ENCODE data around the gene DRAM1. TPM values are rescaled to one million over a fixed set of nuclear protein-coding genes. Genes with fewer than 3 reads are reported as not detected.

DRAM1 gene
- polyA plus RNA-seq, 1 of the 3 experiments (the other 2 are of a cell fraction): 37.4 TPM

DNA sequence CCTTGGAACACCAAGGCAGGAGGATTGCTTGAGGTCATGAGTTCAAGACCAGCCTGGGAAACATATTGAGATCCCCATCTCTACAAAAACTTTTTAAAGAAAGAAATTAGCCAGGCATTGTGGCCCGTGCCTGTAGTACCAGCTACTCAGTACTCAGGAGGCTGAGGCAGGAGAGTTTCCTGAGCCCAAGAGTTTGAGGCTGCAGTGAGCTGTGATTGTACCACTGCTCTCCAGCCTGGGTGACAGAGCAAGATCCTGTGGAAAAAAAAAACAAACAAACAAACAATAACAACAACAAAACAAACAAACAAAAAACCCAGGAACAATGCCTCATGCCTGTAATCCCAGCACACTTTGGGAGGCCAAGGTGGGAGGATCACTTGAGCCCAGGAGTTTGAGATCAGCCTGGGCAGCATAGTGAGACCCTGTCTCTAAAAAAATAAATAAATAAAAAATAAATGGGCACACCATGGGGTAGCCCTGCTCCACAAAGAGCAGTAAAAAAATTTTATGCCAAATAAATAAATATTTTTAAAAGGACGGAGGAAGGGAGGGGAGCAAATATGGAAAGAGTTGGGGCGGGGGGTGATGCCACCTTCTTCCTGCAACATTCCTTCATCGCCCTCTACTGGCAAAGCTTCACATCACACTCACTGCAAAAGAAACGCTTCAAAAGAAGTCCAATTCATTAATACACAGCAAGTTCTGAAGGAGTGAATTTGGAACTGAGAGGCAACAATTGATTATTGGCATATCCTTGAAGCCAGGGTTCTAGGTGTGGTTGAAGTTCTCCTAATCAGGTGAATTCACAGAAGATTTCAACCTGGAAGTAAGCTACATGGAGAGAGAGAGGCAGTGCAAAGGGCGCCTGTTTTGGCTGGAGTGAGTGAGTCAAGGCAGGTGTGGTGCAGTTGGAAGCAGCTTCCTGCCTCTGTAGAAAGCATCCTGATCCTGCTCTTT, 37.8 kb upstream of the DRAM1 start:
- DNase-seq: peak; percentile 62
- Histone ChIP-seq H3K4me3 (ENCODE audit: low read depth in 2 of 2, low read length in 1 of 2) (no peak overlapping the region), H3K27ac (ENCODE audit: low read depth in 2 of 2, low read length in 1 of 2) (no peak overlapping the region), H3K9me3 (no peaks in the 10 kb centered on the region), H3K27me3 (ENCODE audit: insufficient read depth) (no peaks in the 10 kb centered on the region), H3K4me1 (ENCODE audit: control insufficient read depth in 1 of 2, insufficient read depth in 2 of 2, low read depth in 1 of 2, low read length in 1 of 2) (no peaks in the 10 kb centered on the region), H3K9ac (no peak overlapping the region), H3K79me2 (ENCODE audit: insufficient read depth) (no peaks in the 10 kb centered on the region), H3K9me2 (no peaks in the 10 kb centered on the region), H2AFZ (ENCODE audit: low read depth) (0 out of 2 replicates have a peak overlapping the region, but pooled peaks have one; percentile 23), H4K20me1 (ENCODE audit: insufficient read depth) (no peaks in the 10 kb centered on the region), H3F3A (replicated peaks; ENCODE audit: insufficient read depth) (no peaks in the 10 kb centered on the region), H3K36me3 (replicated peaks in 1 of 2; ENCODE audit: control insufficient read depth in 1 of 2, insufficient read depth in 2 of 2, low read length in 1 of 2) (no peaks in the 10 kb centered on the region), H3K4me2 (no peak overlapping the region)
- ChIA-PET CTCF (interaction anchor here (0.7 to 5.8 kb wide), 39 partner anchors 9 to 470 kb away, joined by 3 to 73 read pairs (median 4); partner anchors contain the start of gene GNPTAB), POLR2A (no interaction called here)
- TF ChIP-seq, protein P1, sequence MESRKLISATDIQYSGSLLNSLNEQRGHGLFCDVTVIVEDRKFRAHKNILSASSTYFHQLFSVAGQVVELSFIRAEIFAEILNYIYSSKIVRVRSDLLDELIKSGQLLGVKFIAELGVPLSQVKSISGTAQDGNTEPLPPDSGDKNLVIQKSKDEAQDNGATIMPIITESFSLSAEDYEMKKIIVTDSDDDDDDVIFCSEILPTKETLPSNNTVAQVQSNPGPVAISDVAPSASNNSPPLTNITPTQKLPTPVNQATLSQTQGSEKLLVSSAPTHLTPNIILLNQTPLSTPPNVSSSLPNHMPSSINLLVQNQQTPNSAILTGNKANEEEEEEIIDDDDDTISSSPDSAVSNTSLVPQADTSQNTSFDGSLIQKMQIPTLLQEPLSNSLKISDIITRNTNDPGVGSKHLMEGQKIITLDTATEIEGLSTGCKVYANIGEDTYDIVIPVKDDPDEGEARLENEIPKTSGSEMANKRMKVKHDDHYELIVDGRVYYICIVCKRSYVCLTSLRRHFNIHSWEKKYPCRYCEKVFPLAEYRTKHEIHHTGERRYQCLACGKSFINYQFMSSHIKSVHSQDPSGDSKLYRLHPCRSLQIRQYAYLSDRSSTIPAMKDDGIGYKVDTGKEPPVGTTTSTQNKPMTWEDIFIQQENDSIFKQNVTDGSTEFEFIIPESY (IDR thresholded peaks at IDR 0.05; ENCODE audit: borderline replicate concordance, low read depth): no peak
- TF ChIP-seq SMC3 (IDR thresholded peaks at IDR 0.05; ENCODE audit: low read depth, low read length) (peak; percentile 62), RAD21 (IDR thresholded peaks at IDR 0.05; ENCODE audit: low read length) (peak; percentile 79), CTCF (IDR thresholded peaks at IDR 0.05) (peak; percentile 90), FOXJ3 (CRISPR knock-in tag; IDR thresholded peaks at IDR 0.05) (no peak), POLR2AphosphoS5 (IDR thresholded peaks at IDR 0.05; ENCODE audit: low read depth, low read length) (no peak), GATA2 (CRISPR knock-in tag; IDR thresholded peaks at IDR 0.05) (no peak), YY1 (IDR thresholded peaks at IDR 0.05; ENCODE audit: low read depth) (no peak)
- 35% methylated on average over 6 of the region's 6 CpGs for WGBS (ENCODE audit: low lambda C conversion rate)

DNA sequence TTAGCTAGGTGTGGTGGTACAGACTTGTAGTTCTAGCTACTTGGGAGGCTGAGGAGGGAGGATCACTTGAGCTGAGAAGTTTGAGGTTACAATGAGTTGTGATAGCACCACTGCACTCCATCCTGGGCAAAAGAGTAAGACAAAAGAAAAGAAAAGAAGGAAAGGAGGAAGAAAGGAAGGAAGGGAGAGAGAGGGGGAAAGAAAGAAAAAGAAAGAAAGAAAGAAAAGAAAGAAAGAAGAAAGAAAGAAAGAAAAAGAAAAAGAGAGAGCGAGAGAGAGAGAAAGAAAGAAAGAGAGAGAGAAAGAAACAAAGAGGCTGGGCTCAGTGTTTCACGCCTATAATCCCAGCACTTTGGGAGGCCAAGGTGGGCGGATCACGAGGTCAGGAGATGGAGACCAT, 36.3 kb upstream of the DRAM1 start:
- CTCF ChIA-PET: interaction anchor here (1.2 to 5.8 kb wide), 7 partner anchors 11 to 78 kb away, joined by 4 to 73 read pairs (median 10); partner anchors contain the start of gene GNPTAB
- Histone ChIP-seq H3K27me3 (ENCODE audit: insufficient read depth) (no peaks in the 10 kb centered on the region), H3K4me2 (no peak overlapping the region), H3K9me2 (no peaks in the 10 kb centered on the region), H3F3A (replicated peaks; ENCODE audit: insufficient read depth) (no peaks in the 10 kb centered on the region), H3K9me3 (no peaks in the 10 kb centered on the region), H3K9ac (no peak overlapping the region), H4K20me1 (ENCODE audit: insufficient read depth) (no peaks in the 10 kb centered on the region), H2AFZ (ENCODE audit: low read depth) (no peak overlapping the region), H3K79me2 (ENCODE audit: insufficient read depth) (no peaks in the 10 kb centered on the region), H3K4me1 (ENCODE audit: control insufficient read depth in 1 of 2, insufficient read depth in 2 of 2, low read depth in 1 of 2, low read length in 1 of 2) (no peaks in the 10 kb centered on the region), H3K27ac (ENCODE audit: low read depth in 2 of 2, low read length in 1 of 2) (no peak overlapping the region), H3K36me3 (replicated peaks in 1 of 2; ENCODE audit: control insufficient read depth in 1 of 2, insufficient read depth in 2 of 2, low read length in 1 of 2) (no peaks in the 10 kb centered on the region), H3K4me3 (ENCODE audit: low read depth in 2 of 2, low read length in 1 of 2) (no peak overlapping the region)
- no peak for DNase-seq
- WGBS (ENCODE audit: low lambda C conversion rate): 84% methylated on average over 4 of the region's 4 CpGs
- POLR2A ChIA-PET: no interaction called here
- TF ChIP-seq NFIC (IDR thresholded peaks at IDR 0.05; ENCODE audit: borderline replicate concordance) (no peak), SMC3 (IDR thresholded peaks at IDR 0.05; ENCODE audit: low read depth, low read length) (no peak), GABPA (IDR thresholded peaks at IDR 0.05; ENCODE audit: low read depth) (no peak), JUND (IDR thresholded peaks at IDR 0.05) (no peak)

Data from SK-N-SH (cell line).